ENCODE measurements around the gene CTNNA2.

- no peak for TF ChIP-seq TSHZ2 (CRISPR knock-in tag; IDR thresholded peaks at IDR 0.05)
- no peak for TF ChIP-seq RARB (CRISPR knock-in tag; IDR thresholded peaks at IDR 0.05)
- no peak for TF ChIP-seq PATZ1 (CRISPR knock-in tag; IDR thresholded peaks at IDR 0.05; ENCODE audit: borderline replicate concordance)
- TF ChIP-seq ZFP3 (CRISPR knock-in tag; IDR thresholded peaks at IDR 0.05), result no peak
Observed at GRCh38 chr2:80527119-80527518, 1014.3 kb downstream of the CTNNA2 start.
